Prostate gland (tissue), 2 donors: ENCODE data around the gene LSM12.

ENCODE experiments used
- CTCF ChIP-seq, 4 experiments: fragments of 200-600 bp in 2 of 4; fragments of 450-650 bp in 2 of 4; sonication (generic) in 2 of 4; IDR thresholded peaks; 1 replicate in 3 of 4; 2 replicates in 1 of 4; pipeline ENCODE4 v1.5.1; 2016 to 2019; ENCODE audit warnings: antibody characterized with exemption in 4 of 4, mild to moderate bottlenecking in 2 of 4, moderate library complexity in 2 of 4
- POLR2A ChIP-seq: fragments of 450-650 bp; IDR thresholded peaks from one replicate; pipeline ENCODE4 v1.6.1; 2016; ENCODE audit warnings: antibody characterized with exemption, mild to moderate bottlenecking
- POLR2AphosphoS5 ChIP-seq: sonication (generic); formaldehyde crosslinking; IDR thresholded peaks from one replicate; pipeline ENCODE4 v1.6.1; 2017; ENCODE audit warnings: antibody characterized with exemption

GRCh38 chr17:43999024-43999423, 67.4 kb downstream of the LSM12 start:
- TF ChIP-seq CTCF (IDR thresholded peaks at IDR 0.05) (no peak), POLR2A (no peak), POLR2AphosphoS5 (no peak)
